ENCODE measurements around the gene SOD1.

The SOD1 gene

DNA sequence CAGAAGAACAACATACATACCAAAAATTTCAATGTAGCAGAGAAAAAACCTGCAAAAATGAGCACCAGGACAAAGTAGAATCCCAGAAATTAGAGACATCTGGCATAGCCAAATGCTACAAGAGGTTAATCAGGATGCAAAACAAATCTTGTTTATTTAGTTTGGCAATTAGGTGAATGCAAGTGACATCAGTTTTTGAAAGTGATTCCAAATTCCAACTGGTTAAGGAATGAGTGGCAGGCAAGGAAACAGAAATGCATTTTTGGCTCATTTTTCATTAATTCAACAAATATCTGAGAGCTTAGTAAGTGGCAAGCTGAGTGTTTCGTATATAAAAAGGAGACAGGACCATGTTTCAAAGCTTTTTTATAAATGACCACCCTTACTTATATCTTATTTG lies 51.1 kb downstream of the SOD1 start:
- no peak overlapping the region for H3K27ac ChIP-seq (ENCODE audit: low read depth, low read length)
- no peak overlapping the region for H3K4me3 ChIP-seq (ENCODE audit: low read depth, low read length)
- H3K4me1 ChIP-seq (ENCODE audit: control insufficient read depth, insufficient read depth, low read length), result peaks cover 32% of the 10 kb centered on the region

DNA sequence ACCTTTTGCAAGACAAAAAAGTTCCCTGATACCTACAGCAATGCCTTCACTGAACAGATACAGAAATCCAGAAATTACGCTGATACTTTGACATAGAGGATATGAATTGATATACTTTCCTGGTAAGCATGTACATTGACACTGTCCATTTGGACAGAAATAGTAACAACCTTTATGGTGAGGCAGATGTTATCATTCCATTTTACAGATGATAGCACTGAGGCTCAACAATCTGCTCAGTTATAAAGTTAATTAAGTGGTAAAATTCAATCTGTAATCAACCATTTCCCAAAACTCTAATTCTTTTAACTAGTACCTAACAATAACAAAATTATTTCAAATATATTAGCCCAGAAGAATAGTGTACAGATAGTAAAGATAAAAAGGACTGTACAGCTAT lies 51.8 kb downstream of the SOD1 start:
- H3K27ac ChIP-seq (ENCODE audit: low read depth, low read length), result no peak overlapping the region
- H3K9ac ChIP-seq (ENCODE audit: low read length), result no peak overlapping the region
- no peak overlapping the region for H3K4me3 ChIP-seq (ENCODE audit: low read depth, low read length)
- H3K27me3 ChIP-seq (ENCODE audit: control insufficient read depth, insufficient read depth, low read length), result no peaks in the 10 kb centered on the region
- H3K4me1 ChIP-seq (ENCODE audit: control insufficient read depth, insufficient read depth, low read length), result peaks cover 37% of the 10 kb centered on the region
- H3K36me3 ChIP-seq (ENCODE audit: control insufficient read depth, insufficient read depth, low read length), result peaks cover 2% of the 10 kb centered on the region; the same call in 1 of the 2 replicates
- no peaks in the 10 kb centered on the region for H3K9me3 ChIP-seq (ENCODE audit: control insufficient read depth, insufficient read depth, low read depth, low read length)

More for the DNA sequence above, 51.1 kb downstream of the SOD1 start:
- Histone ChIP-seq H3K9me3 (ENCODE audit: control insufficient read depth, insufficient read depth, low read depth, low read length) (no peaks in the 10 kb centered on the region), H3K36me3 (ENCODE audit: control insufficient read depth, insufficient read depth, low read length) (peaks cover 5% of the 10 kb centered on the region; the same call in 1 of the 2 replicates), H3K27me3 (ENCODE audit: control insufficient read depth, insufficient read depth, low read length) (no peaks in the 10 kb centered on the region), H3K9ac (ENCODE audit: low read length) (no peak overlapping the region)

DNA sequence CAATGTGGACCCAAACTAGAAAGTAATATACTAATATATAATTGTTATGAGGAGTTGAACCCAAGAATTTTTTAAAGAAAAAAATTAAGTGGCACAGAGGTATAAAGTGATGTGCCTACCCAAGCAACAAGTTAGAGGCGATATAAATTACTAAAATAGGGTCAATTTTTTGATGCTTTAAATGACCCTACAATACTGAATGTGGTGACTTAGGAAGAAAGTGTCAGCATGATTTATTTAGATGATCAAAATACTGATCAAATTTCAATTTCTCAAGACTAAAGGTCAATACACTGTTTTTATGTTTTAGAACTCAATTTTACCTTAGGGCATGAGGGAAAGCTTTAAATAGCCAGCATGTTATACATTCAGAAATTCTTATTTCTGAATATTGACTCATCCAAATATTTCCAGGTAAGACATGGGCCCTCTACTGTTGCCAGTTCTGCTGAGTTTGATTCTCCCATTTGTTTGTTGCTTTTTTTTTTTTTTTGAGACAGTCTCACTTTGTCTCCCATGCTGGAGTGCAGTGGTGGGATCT lies 52.3 kb downstream of the SOD1 start:
- no peak overlapping the region for H3K27ac ChIP-seq (ENCODE audit: low read depth, low read length)
- H3K36me3 ChIP-seq (ENCODE audit: control insufficient read depth, insufficient read depth, low read length), result no peaks in the 10 kb centered on the region
- no peaks in the 10 kb centered on the region for H3K27me3 ChIP-seq (ENCODE audit: control insufficient read depth, insufficient read depth, low read length)
- no peaks in the 10 kb centered on the region for H3K9me3 ChIP-seq (ENCODE audit: control insufficient read depth, insufficient read depth, low read depth, low read length)
- H3K4me3 ChIP-seq (ENCODE audit: low read depth, low read length), result no peak overlapping the region
- peaks cover 37% of the 10 kb centered on the region for H3K4me1 ChIP-seq (ENCODE audit: control insufficient read depth, insufficient read depth, low read length)
- H3K9ac ChIP-seq (ENCODE audit: low read length), result no peak overlapping the region

DNA sequence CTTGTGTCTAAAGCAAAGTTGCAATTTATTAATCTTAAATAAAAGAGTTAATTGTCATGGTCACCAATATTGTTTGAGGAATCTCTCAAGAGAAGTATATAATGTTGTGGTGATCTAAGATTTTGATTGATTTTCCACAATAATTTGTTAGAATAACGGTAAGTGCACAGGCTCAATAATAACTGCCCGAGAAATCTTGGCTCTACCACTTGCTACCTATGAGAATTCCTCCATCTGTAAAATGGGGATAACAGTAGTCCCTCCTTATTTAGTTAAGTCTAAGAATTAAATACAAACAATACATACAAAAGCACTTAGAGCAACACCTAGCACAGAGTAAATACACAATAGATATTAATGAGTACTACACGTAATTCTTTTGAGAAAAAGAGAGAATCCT lies 53.6 kb downstream of the SOD1 start:
- Histone ChIP-seq H3K4me3 (ENCODE audit: low read depth, low read length) (no peak overlapping the region), H3K9me3 (ENCODE audit: control insufficient read depth, insufficient read depth, low read depth, low read length) (no peaks in the 10 kb centered on the region), H3K27ac (ENCODE audit: low read depth, low read length) (no peak overlapping the region), H3K36me3 (ENCODE audit: control insufficient read depth, insufficient read depth, low read length) (no peaks in the 10 kb centered on the region), H3K4me1 (ENCODE audit: control insufficient read depth, insufficient read depth, low read length) (peaks cover 38% of the 10 kb centered on the region), H3K27me3 (ENCODE audit: control insufficient read depth, insufficient read depth, low read length) (no peaks in the 10 kb centered on the region), H3K9ac (ENCODE audit: low read length) (no peak overlapping the region)

DNA sequence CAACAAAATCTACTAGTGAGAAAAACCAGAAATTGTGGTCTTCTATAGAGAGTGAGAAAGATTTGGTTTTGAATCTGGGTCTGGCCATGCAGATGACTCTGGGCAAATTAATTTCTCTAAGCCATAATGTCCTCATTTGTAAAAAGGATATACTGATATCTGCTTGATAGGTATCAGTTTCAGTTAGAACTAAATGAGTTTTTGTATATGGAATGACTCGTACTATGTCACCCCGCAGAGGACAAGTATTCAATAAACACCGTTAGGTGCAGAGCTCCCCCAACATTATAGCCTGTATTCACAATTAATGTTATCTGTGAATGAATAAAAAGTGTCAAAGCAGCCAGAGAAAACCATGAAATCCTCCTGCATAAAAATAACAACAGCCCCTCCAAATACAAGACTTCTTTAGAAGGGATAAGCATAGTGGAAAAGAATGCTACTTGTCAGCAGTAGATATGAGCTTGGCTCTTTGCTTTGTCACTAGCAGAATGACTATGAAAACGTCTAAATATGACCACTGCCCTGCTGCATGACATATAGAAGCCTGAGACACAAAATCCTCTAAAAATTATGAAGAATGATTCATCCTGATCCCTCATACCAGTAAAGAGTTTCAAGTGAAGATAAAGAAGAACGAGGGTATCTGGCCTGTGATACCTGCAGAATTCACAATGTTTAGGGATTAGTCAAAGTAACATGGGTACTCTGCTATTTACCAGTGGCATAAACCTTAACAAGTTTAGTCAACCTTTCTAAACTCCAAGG lies 54.7 kb downstream of the SOD1 start:
- peak overlapping the region; percentile 3; the same call in 1 of the 2 replicates for H3K27ac ChIP-seq (ENCODE audit: low read depth, low read length)
- no peaks in the 10 kb centered on the region for H3K36me3 ChIP-seq (ENCODE audit: control insufficient read depth, insufficient read depth, low read length)
- no peaks in the 10 kb centered on the region for H3K9me3 ChIP-seq (ENCODE audit: control insufficient read depth, insufficient read depth, low read depth, low read length)
- no peak overlapping the region for H3K9ac ChIP-seq (ENCODE audit: low read length)
- no peaks in the 10 kb centered on the region for H3K27me3 ChIP-seq (ENCODE audit: control insufficient read depth, insufficient read depth, low read length)
- H3K4me1 ChIP-seq (ENCODE audit: control insufficient read depth, insufficient read depth, low read length), result peaks cover 38% of the 10 kb centered on the region
- no peak overlapping the region for H3K4me3 ChIP-seq (ENCODE audit: low read depth, low read length)

DNA sequence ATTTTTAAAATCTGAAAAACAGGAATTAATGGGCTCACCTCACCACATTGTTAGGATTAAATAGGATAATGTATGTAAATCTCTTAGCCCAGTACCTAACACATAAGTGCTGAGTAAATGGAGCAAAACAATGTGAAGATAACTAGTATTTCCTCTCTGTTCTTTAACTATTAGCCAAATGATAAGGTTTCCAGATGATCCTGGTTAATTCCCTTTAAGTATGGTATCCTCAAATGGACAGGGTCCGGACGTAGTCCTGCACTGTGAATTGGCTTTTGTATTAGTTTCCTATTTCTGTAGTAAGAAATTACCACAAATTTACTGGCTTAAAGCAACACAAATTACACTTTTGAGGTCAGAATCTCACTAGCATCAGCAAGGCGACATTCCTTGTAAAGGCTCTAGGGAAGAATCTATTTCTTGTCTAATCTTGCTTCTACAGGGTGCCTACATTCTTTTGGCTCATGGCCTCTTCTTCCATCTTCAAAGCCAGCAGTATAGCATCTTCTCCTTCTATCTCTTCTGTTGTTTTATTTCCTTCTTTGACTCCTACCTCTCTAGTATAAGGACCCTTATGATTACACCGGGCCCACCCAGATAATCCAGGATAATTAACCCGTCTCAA lies 55.4 kb downstream of the SOD1 start:
- Histone ChIP-seq H3K36me3 (ENCODE audit: control insufficient read depth, insufficient read depth, low read length) (no peaks in the 10 kb centered on the region), H3K9me3 (ENCODE audit: control insufficient read depth, insufficient read depth, low read depth, low read length) (no peaks in the 10 kb centered on the region), H3K27ac (ENCODE audit: low read depth, low read length) (0 out of 2 replicates have a peak overlapping the region, but pooled peaks have one; percentile 3), H3K4me1 (ENCODE audit: control insufficient read depth, insufficient read depth, low read length) (peaks cover 38% of the 10 kb centered on the region), H3K27me3 (ENCODE audit: control insufficient read depth, insufficient read depth, low read length) (no peaks in the 10 kb centered on the region), H3K4me3 (ENCODE audit: low read depth, low read length) (no peak overlapping the region), H3K9ac (ENCODE audit: low read length) (no peak overlapping the region)

DNA sequence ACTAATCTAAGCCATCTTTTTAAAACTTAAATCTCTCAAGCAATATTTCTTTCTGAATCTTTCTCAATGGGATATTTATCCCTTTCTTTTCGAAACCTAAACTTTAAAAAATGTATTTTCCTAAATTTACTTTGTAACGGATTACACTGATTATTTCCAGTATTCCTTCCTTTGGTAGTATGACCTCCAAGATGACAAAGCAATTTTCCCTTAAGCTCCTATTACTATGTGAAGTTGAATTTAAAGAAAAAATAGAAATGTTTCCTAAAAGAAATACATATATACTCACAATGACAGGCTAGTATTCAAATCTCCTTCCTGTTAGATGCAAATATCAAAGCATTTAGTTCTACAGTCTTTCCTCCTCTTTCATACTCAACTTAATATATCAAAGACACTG lies 56.6 kb downstream of the SOD1 start:
- Histone ChIP-seq H3K4me1 (ENCODE audit: control insufficient read depth, insufficient read depth, low read length) (peaks cover 41% of the 10 kb centered on the region), H3K9ac (ENCODE audit: low read length) (no peak overlapping the region), H3K36me3 (ENCODE audit: control insufficient read depth, insufficient read depth, low read length) (no peaks in the 10 kb centered on the region), H3K9me3 (ENCODE audit: control insufficient read depth, insufficient read depth, low read depth, low read length) (no peaks in the 10 kb centered on the region), H3K27ac (ENCODE audit: low read depth, low read length) (0 out of 2 replicates have a peak overlapping the region, but pooled peaks have one; percentile 9), H3K4me3 (ENCODE audit: low read depth, low read length) (no peak overlapping the region), H3K27me3 (ENCODE audit: control insufficient read depth, insufficient read depth, low read length) (no peaks in the 10 kb centered on the region)
